K562 (cell line): ENCODE results near the gene MBOAT1. TPM values are rescaled to one million over a fixed set of nuclear protein-coding genes. Genes with fewer than 3 reads are reported as not detected.

Source experiments
- ATAC-seq: fragments of 200-7000 bp; cut with Tn5 transposase; 3 replicates; pipeline ENCODE4 v1.9.1; 2020; ENCODE audit warnings: moderate library complexity
- BruUV-seq: library from RNA; stranded (reverse); fragments of 400-500 nt; replicated peaks from 2 replicates; lab custom pipeline; 2021; lab: Mats Ljungman, UMichigan
- CTCF ChIA-PET: fragments of 300-600 bp; formaldehyde crosslinking; extraction: SDS; loops from one replicate; lab custom pipeline; 2021; ENCODE audit warnings: low intra/inter-chr PET ratio; lab: Yijun Ruan, JAX
- POLR2A ChIA-PET: fragments of 300-600, 350-650 bp; sonication (Branson Sonifier 250); formaldehyde crosslinking; extraction: SDS; loops from one replicate; lab custom pipeline; 2021; ENCODE audit warnings: antibody characterized with exemption, inconsistent platforms; lab: Yijun Ruan, JAX
- DNase-seq, 4 experiments: peaks; one replicate each; pipeline versions ENCODE4 v3.0.0 to v3.0.0-alpha.2; 2011 to 2018; ENCODE audit warnings: low spot score in 3 of 4, mixed read lengths in 3 of 4; ENCODE audit errors: extremely low read depth in 1 of 4
- FAIRE-seq: peaks from 2 replicates; lab custom pipeline; 2011; peaks lifted over from hg19 to GRCh38; lab: Jason Lieb, UNC
- H2AFZ ChIP-seq: 2 replicates; pipeline ENCODE4 v1.6.0; 2011; ENCODE audit warnings: low read depth, low read length, control low read depth, inconsistent platforms
- H3K27ac ChIP-seq: fragments of 200-600 bp; 3 replicates; pipeline ENCODE4 v1.8.0; 2011; ENCODE audit warnings: low read depth, mild to moderate bottlenecking, control low read depth, inconsistent platforms, low read length, moderate library complexity, mixed read lengths; ENCODE audit errors: extremely low read depth
- H3K27me3 ChIP-seq, 2 experiments: fragments of 300-600 bp in 1 of 2; 2 replicates in 1 of 2; 3 replicates in 1 of 2; pipeline versions ENCODE4 v1.6.0 to v1.8.0; 2011; ENCODE audit warnings: inconsistent platforms in 2 of 2, low read length in 2 of 2, mild to moderate bottlenecking in 1 of 2, mixed read lengths in 1 of 2, moderate library complexity in 1 of 2; ENCODE audit not compliant: control insufficient read depth in 2 of 2, insufficient read depth in 2 of 2
- H3K36me3 ChIP-seq: fragments of 300-600 bp; 3 replicates; pipeline ENCODE4 v1.8.0; 2011; ENCODE audit warnings: mild to moderate bottlenecking, low read length, inconsistent platforms; ENCODE audit not compliant: control insufficient read depth, insufficient read depth
- H3K4me1 ChIP-seq, 2 experiments: fragments of 200-600 bp in 1 of 2; replicated peaks in 1 of 2; 2 replicates in 1 of 2; 3 replicates in 1 of 2; pipeline versions ENCODE4 v1.5.1 to v1.8.0; 2011; ENCODE audit warnings: inconsistent platforms in 2 of 2, low read length in 2 of 2, mild to moderate bottlenecking in 1 of 2, mixed read lengths in 1 of 2, moderate library complexity in 1 of 2; ENCODE audit not compliant: control insufficient read depth in 2 of 2, insufficient read depth in 2 of 2
- H3K4me2 ChIP-seq: 2 replicates; pipeline ENCODE4 v1.6.1; 2011; ENCODE audit warnings: low read length, control low read depth, inconsistent platforms, mixed read lengths; ENCODE audit not compliant: insufficient read depth
- H3K4me3 ChIP-seq: fragments of 200-600 bp; sonication (generic), shearing (Covaris generic); 2 replicates; pipeline ENCODE4 v1.5.1; 2016; ENCODE audit warnings: control low read depth, inconsistent platforms
- H3K79me2 ChIP-seq: fragments of 200-600 bp; 3 replicates; pipeline ENCODE4 v1.8.0; 2011; ENCODE audit warnings: low read length, inconsistent platforms; ENCODE audit not compliant: control insufficient read depth, insufficient read depth
- H3K9ac ChIP-seq, 2 experiments: 2 replicates each; pipeline versions ENCODE4 v1.6.0 to v1.6.1; 2011; ENCODE audit warnings: low read depth in 2 of 2, low read length in 2 of 2, control low read depth in 1 of 2, inconsistent platforms in 1 of 2, mild to moderate bottlenecking in 1 of 2, mixed read lengths in 1 of 2; ENCODE audit not compliant: insufficient read depth in 1 of 2
- H3K9me1 ChIP-seq: one replicate; pipeline ENCODE4 v1.6.0; 2011; ENCODE audit warnings: inconsistent platforms, mild to moderate bottlenecking, low read length, moderate library complexity; ENCODE audit not compliant: control insufficient read depth, insufficient read depth
- H3K9me3 ChIP-seq: replicated peaks from 2 replicates; pipeline ENCODE4 v1.5.1; 2011; ENCODE audit warnings: low read depth, low read length, inconsistent platforms; ENCODE audit not compliant: control insufficient read depth, insufficient read depth
- H4K20me1 ChIP-seq: replicated peaks from 2 replicates; pipeline ENCODE4 v1.6.1; 2011; ENCODE audit warnings: low read length, inconsistent platforms, mixed read lengths; ENCODE audit not compliant: control insufficient read depth, insufficient read depth
- MEIS2 ChIP-seq: fragments of 450-650 bp; IDR thresholded peaks from 2 replicates; pipeline ENCODE4 v1.6.1; 2014; ENCODE audit warnings: mild to moderate bottlenecking; ENCODE audit not compliant: partially characterized antibody
- MYNN ChIP-seq, 2 experiments: sonication (generic); formaldehyde crosslinking in 1 of 2; IDR thresholded peaks; 2 replicates each; pipeline versions ENCODE4 v1.5.0 to v1.6.1; 2016 to 2020; ENCODE audit warnings: antibody characterized with exemption in 1 of 2, missing genetic modification reagents in 1 of 2
- NR2C1 ChIP-seq, 2 experiments: fragments of 450-650 bp; IDR thresholded peaks; 2 replicates each; pipeline ENCODE4 v1.6.1; 2017; ENCODE audit warnings: mild to moderate bottlenecking in 2 of 2, antibody characterized with exemption in 1 of 2, inconsistent platforms in 1 of 2, missing compliant biosample characterization in 1 of 2, missing genetic modification characterization in 1 of 2
- TRIM28 ChIP-seq: fragments of 450-650 bp; IDR thresholded peaks from 2 replicates; pipeline ENCODE4 v1.6.1; 2017
- ZNF384 ChIP-seq: IDR thresholded peaks from 2 replicates; pipeline ENCODE4 v1.6.1; 2012; ENCODE audit warnings: low read depth, low read length, improper control_type of control experiment
- WGBS: fragments of 100-300 bp; shearing (Covaris generic); methylation state at CpG from one replicate; pipeline ENCODE4 v1.1.6; 2016; ENCODE audit warnings: low coverage, mixed read lengths; ENCODE audit not compliant: insufficient coverage; ENCODE audit errors: missing lambda C conversion rate; 5-methylcytosine and 5-hydroxymethylcytosine counted together
- in situ Hi-C: fragments of 300-500 bp; cut with MboI; formaldehyde crosslinking; loops from 4 replicates; pipeline ENCODE4 v1.15.0; 2018; ENCODE audit warnings: inconsistent platforms, mixed read lengths
- intact Hi-C: fragments of 100-400 bp; cut with micrococcal nuclease; formaldehyde crosslinking; loops from 2 replicates; pipeline ENCODE4 v1.14.2; 2022
- polyA plus RNA-seq, 8 experiments: library from polyadenylated mRNA; depleted of rRNA in 4 of 8; stranded (reverse) in 5 of 8; unstranded in 3 of 8; fragments of >200 nt; fragmentation: Nextera tagmentation in 2 of 8; fragmentation: Illumina TruSeq in 1 of 8; extraction: Ambion mirVana in 2 of 8; extraction: Trizol in 1 of 8; gene quantifications; 2 replicates each; pipeline versions ENCODE4 v1.2.1 to v1.2.3, GENCODE V29; 2011 to 2014; ENCODE audit warnings: inconsistent platforms in 1 of 8, missing spikeins in 1 of 8
- total RNA-seq, 7 experiments: library from RNA; depleted of rRNA in 6 of 7; stranded (reverse); fragments of >200 nt in 6 of 7; fragmentation: Illumina TruSeq in 2 of 7; extraction: Trizol in 2 of 7; gene quantifications; 2 replicates each; pipeline versions ENCODE4 v1.2.1 to v1.2.3, GENCODE V29; 2011 to 2021; ENCODE audit warnings: low replicate concordance in 1 of 7
- TF ChIP-seq, protein P1 (sequence below): fragments of 450-650 bp; IDR thresholded peaks from 2 replicates; pipeline ENCODE4 v1.6.1; 2016

Gene MBOAT1
- total and polyA plus RNA-seq, 9 of the 15 experiments (the other 6 are each of a cell fraction or from before 2014, with no cell fraction given): 0.13 to 16.5 (median 10.3) TPM

DNA sequence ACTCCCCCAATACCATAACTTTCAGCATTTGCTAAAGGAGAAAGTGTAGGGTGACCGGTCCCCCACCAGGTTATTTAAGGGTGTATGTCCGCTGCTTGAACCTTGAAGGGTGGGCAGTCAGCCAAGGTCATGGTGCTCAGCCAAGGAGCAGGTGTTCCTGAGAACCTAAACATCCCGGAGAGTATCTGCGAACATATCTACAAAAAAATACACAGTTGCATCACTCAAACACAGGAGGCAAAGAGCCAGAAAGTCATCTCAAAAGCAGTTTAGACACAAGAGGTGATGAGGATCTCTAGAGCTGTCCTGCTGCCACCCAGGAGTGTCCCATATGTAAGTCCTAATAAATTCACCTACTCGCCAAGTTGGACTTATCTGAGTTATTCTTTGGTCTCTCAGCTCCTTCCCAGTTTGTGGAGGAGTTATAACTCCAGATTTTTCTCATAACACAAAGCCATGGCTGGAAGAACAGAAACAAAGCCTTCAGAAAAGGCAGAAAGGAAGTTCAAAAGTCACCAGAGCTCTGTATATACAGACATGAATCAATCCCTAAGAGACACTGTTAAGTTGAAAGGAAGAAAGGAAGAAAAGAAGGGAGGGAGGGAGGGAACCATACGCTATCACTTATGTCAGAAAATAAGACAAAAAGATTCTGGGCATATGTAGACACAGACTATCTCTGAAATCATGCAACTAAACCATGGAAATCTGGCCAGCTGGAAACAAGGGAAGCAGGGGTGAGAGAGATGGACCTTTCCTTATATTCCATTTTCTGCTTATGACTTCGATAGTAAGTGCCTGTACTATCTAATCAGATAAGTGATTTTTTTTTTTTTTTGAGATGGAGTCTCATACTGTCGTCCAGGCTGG is 11.3 kb downstream of the MBOAT1 start (continued):
- TF ChIP-seq NR2C1 (IDR thresholded peaks at IDR 0.05): no peak
- 0 out of 2 replicates have a peak, but pooled peaks have one; percentile 7 for TF ChIP-seq NR2C1 (tag; IDR thresholded peaks at IDR 0.05)
- no peak for TF ChIP-seq MYNN (IDR thresholded peaks at IDR 0.05)
- no peak for TF ChIP-seq MYNN (CRISPR knock-in tag; IDR thresholded peaks at IDR 0.05)
- peak; percentile 51 for TF ChIP-seq ZNF384

DNA sequence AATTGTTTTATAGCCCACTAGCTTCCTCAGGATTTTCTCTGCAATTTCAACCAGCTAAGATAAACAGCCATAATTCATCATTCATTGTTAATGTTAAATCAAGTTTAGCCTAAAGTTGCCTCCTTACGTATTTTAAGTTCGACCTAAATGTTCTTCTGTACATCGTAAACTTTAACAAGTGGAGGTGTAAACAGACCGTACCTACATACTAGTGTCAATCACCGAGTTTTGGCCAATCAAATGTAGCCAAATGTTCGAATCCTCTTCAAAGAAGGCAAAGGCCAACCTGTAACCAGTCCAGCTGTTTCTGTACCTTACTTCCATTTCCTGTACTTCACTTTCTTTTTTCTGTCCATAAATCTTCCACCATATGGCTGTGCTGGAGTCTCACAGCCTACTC is 13.5 kb downstream of the MBOAT1 start:
- H3K36me3 ChIP-seq: no peaks in the 10 kb centered on the region
- ChIA-PET POLR2A (interaction anchor here (0.6 to 1.5 kb wide), 5 partner anchors 9 to 23 kb away, joined by 3 to 4 read pairs (median 3); no protein-coding TSS in a partner anchor), CTCF (no interaction called here)
- H3K9me3 ChIP-seq: no peaks in the 10 kb centered on the region
- intact Hi-C loops (no loop called here), in situ Hi-C loops (no loop called here)
- DNase-seq: no peak
- H3K9ac ChIP-seq: no peak overlapping the region
- TF ChIP-seq MEIS2: peak; percentile 16
- TF ChIP-seq TRIM28: no peak
- TF ChIP-seq, protein P1, sequence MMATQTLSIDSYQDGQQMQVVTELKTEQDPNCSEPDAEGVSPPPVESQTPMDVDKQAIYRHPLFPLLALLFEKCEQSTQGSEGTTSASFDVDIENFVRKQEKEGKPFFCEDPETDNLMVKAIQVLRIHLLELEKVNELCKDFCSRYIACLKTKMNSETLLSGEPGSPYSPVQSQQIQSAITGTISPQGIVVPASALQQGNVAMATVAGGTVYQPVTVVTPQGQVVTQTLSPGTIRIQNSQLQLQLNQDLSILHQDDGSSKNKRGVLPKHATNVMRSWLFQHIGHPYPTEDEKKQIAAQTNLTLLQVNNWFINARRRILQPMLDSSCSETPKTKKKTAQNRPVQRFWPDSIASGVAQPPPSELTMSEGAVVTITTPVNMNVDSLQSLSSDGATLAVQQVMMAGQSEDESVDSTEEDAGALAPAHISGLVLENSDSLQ: peak; percentile 86
- BruUV-seq: no TSS peak
- peaks cover 3 to 34% of the 10 kb centered on the region in 2 experiments for H3K4me1 ChIP-seq
- no peak for ATAC-seq
- H2AFZ ChIP-seq: no peak overlapping the region
- H3K4me3 ChIP-seq: no peak overlapping the region
- H3K4me2 ChIP-seq: no peak overlapping the region
- H4K20me1 ChIP-seq: no peaks in the 10 kb centered on the region
- no peak overlapping the region for H3K27ac ChIP-seq
- 50% methylated on average over 6 of the region's 6 CpGs for WGBS
- no peak for FAIRE-seq
- no peaks in the 10 kb centered on the region for H3K27me3 ChIP-seq
- H3K79me2 ChIP-seq: peaks cover 24% of the 10 kb centered on the region
- H3K9me1 ChIP-seq: no peaks in the 10 kb centered on the region
